Fibroblast of lung (primary cell): Measurements from ENCODE around the gene ATG7.

Experiments
- CTCF ChIP-seq, 2 donors: IDR thresholded peaks in 1 of 2; conservative IDR thresholded peaks in 1 of 2; 1 replicate in 1 of 2; 2 replicates in 1 of 2; pipeline ENCODE4 v1.5.1; 2011 to 2012; ENCODE audit warnings: low read length in 2 of 2, control low read depth in 1 of 2, inconsistent platforms in 1 of 2, low read depth in 1 of 2, mild to moderate bottlenecking in 1 of 2
- EZH2 ChIP-seq: IDR thresholded peaks from 2 replicates; pipeline ENCODE4 v1.5.1; 2012; ENCODE audit warnings: low read length, control low read depth, mild to moderate bottlenecking; ENCODE audit errors: missing control alignments

GRCh38 chr3:11589706-11590105 lies 317.5 kb downstream of the ATG7 start:
- TF ChIP-seq EZH2 (no peak), CTCF (conservative IDR thresholded peaks at IDR 0.05 in 1 of 2, IDR thresholded peaks at IDR 0.05 in 1 of 2; ENCODE audit: low read depth in 1 of 2, low read length in 2 of 2) (no peak)
